Keratinocyte (primary cell): ENCODE data around the gene CHN2. TPM values are rescaled to one million over a fixed set of nuclear protein-coding genes. Genes with fewer than 3 reads are reported as not detected.

Experiments used
- DNase-seq: peaks from one replicate; pipeline ENCODE4 v3.0.0-alpha.2; 2011; ENCODE audit warnings: low read depth, missing footprints, low spot score
- FAIRE-seq: peaks from 2 replicates; lab custom pipeline; 2011; peaks lifted over from hg19 to GRCh38; lab: Jason Lieb, UNC
- H2AFZ ChIP-seq: 2 replicates; pipeline ENCODE4 v1.6.0; 2012; ENCODE audit warnings: low read length, control low read depth, inconsistent platforms; ENCODE audit not compliant: control insufficient read depth
- H3K27ac ChIP-seq: 2 replicates; pipeline ENCODE4 v1.5.1; 2011; ENCODE audit warnings: low read length; ENCODE audit not compliant: control insufficient read depth, insufficient read depth
- H3K27me3 ChIP-seq: 3 replicates; pipeline ENCODE4 v1.6.0; 2011; ENCODE audit warnings: low read length; ENCODE audit not compliant: control insufficient read depth, insufficient read depth; ENCODE audit errors: extremely low read depth
- H3K36me3 ChIP-seq, 2 experiments: 2 replicates in 1 of 2; 3 replicates in 1 of 2; pipeline ENCODE4 v1.5.1; 2011; ENCODE audit warnings: low read length in 2 of 2, mild to moderate bottlenecking in 1 of 2; ENCODE audit not compliant: control insufficient read depth in 2 of 2, insufficient read depth in 2 of 2; ENCODE audit errors: extremely low read depth in 1 of 2
- H3K4me1 ChIP-seq: 3 replicates; pipeline ENCODE4 v1.5.1; 2011; ENCODE audit warnings: low read length; ENCODE audit not compliant: control insufficient read depth, insufficient read depth; ENCODE audit errors: extremely low read depth
- H3K4me2 ChIP-seq: 3 replicates; pipeline ENCODE4 v1.6.0; 2011; ENCODE audit warnings: low read depth, low read length; ENCODE audit not compliant: control insufficient read depth, insufficient read depth; ENCODE audit errors: extremely low read depth
- H3K4me3 ChIP-seq, 3 experiments: fragments of 200-600 bp in 1 of 3; sonication (generic) in 1 of 3; 2 replicates in 2 of 3; 3 replicates in 1 of 3; pipeline ENCODE4 v1.5.1; 2011 to 2016; ENCODE audit warnings: low read length in 3 of 3, mild to moderate bottlenecking in 3 of 3, control low read depth in 2 of 3, inconsistent platforms in 1 of 3, low read depth in 1 of 3, mixed read lengths in 1 of 3, mixed run types in 1 of 3, moderate library complexity in 1 of 3; ENCODE audit not compliant: control insufficient read depth in 2 of 3, insufficient read depth in 2 of 3; ENCODE audit errors: extremely low read depth in 1 of 3
- H3K79me2 ChIP-seq: 2 replicates; pipeline ENCODE4 v1.6.0; 2012; ENCODE audit warnings: low read length; ENCODE audit not compliant: control insufficient read depth, insufficient read depth
- H3K9ac ChIP-seq: 3 replicates; pipeline ENCODE4 v1.6.0; 2011; ENCODE audit warnings: low read length; ENCODE audit not compliant: control insufficient read depth, insufficient read depth; ENCODE audit errors: extremely low read depth
- H3K9me1 ChIP-seq: 3 replicates; pipeline ENCODE4 v1.6.0; 2011; ENCODE audit warnings: low read length; ENCODE audit not compliant: control insufficient read depth, insufficient read depth; ENCODE audit errors: extremely low read depth
- H3K9me3 ChIP-seq: 2 replicates; pipeline ENCODE4 v1.5.1; 2012; ENCODE audit warnings: low read depth, low read length; ENCODE audit not compliant: control insufficient read depth
- H4K20me1 ChIP-seq: 3 replicates; pipeline ENCODE4 v1.6.0; 2011; ENCODE audit warnings: low read length; ENCODE audit not compliant: control insufficient read depth, insufficient read depth; ENCODE audit errors: extremely low read depth
- EZH2 ChIP-seq: IDR thresholded peaks from one replicate; pipeline ENCODE4 v1.6.1; 2012; ENCODE audit warnings: inconsistent platforms, mild to moderate bottlenecking, low read length, moderate library complexity
- dilution Hi-C: fragments of 300-500 bp; cut with MboI; formaldehyde crosslinking; loops from one replicate; pipeline ENCODE4 v1.7.0; 2020; ENCODE audit warnings: low sequenced_read_pairs; ENCODE audit not compliant: extremely low pct_ligation_motif_present
- polyA plus RNA-seq, 5 experiments: library from polyadenylated mRNA; depleted of rRNA in 3 of 5; stranded (reverse) in 3 of 5; stranded (forward) in 1 of 5; unstranded in 1 of 5; fragments of >200 nt; gene quantifications; 1 replicate in 1 of 5; 2 replicates in 3 of 5; 3 replicates in 1 of 5; pipeline versions ENCODE4 v1.2.1 to v1.2.3, GENCODE V29; 2011 to 2012; ENCODE audit warnings: missing spikeins in 2 of 5, low read depth in 1 of 5, low replicate concordance in 1 of 5
- TF ChIP-seq, protein P1 (sequence below), 3 experiments: IDR thresholded peaks in 1 of 3; conservative IDR thresholded peaks in 1 of 3; optimal IDR thresholded peaks in 1 of 3; 2 replicates in 2 of 3; 3 replicates in 1 of 3; pipeline versions ENCODE3 to v1.5.1; 2011; ENCODE audit warnings: low read length in 3 of 3, mild to moderate bottlenecking in 3 of 3, moderate library complexity in 2 of 3, control low read depth in 1 of 3, inconsistent platforms in 1 of 3; ENCODE audit not compliant: insufficient read depth in 2 of 3; ENCODE audit errors: extremely low read depth in 1 of 3

CHN2 gene
- polyA plus RNA-seq, 1 donor (not counting 4 experiments of a cell fraction or from before 2014, with no cell fraction given): 1.8 TPM

DNA sequence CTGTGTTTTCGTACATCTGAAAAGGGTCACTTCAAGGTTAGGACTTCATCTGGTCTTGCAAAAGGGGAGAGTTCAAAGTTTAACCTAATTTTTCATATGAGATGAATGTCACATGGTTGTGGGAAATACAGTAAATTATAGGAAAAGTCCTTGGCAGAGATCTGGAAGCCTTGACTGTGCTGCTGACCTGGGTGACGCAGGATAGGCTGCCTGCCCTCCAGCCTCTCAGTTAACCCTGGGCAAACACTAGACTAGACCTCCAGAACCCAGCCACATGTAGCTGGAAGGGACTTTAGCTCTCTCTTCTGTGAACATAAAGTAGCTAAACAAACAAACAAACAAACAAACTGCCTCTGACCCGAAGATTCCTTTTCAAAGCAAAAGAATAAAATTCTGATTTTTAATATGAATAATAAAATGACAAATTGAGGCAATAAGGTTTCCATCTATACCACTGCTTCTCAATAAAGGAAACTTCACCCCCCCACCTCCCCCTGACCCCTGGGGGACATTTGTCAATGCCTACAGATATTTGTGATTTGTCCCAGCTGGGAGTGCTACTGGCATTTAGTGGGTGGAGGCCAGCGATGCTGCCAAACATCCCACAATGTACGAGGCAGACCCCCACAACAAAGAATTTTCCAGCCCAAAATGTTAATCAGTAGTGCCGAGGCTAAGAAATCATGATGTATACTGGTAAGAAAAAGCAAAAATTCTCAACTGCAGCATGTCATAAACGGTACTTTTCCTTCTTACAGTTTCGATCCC is 293.8 kb downstream of the CHN2 start:
- H3K9me3 ChIP-seq: no peaks in the 10 kb centered on the region
- H3K4me2 ChIP-seq: peak overlapping the region; percentile 41
- FAIRE-seq (no peak), DNase-seq (no peak)
- H3K27ac ChIP-seq: peak overlapping the region; percentile 13
- no peak overlapping the region for H3K9ac ChIP-seq
- TF ChIP-seq, protein P1, sequence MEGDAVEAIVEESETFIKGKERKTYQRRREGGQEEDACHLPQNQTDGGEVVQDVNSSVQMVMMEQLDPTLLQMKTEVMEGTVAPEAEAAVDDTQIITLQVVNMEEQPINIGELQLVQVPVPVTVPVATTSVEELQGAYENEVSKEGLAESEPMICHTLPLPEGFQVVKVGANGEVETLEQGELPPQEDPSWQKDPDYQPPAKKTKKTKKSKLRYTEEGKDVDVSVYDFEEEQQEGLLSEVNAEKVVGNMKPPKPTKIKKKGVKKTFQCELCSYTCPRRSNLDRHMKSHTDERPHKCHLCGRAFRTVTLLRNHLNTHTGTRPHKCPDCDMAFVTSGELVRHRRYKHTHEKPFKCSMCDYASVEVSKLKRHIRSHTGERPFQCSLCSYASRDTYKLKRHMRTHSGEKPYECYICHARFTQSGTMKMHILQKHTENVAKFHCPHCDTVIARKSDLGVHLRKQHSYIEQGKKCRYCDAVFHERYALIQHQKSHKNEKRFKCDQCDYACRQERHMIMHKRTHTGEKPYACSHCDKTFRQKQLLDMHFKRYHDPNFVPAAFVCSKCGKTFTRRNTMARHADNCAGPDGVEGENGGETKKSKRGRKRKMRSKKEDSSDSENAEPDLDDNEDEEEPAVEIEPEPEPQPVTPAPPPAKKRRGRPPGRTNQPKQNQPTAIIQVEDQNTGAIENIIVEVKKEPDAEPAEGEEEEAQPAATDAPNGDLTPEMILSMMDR (optimal IDR thresholded peaks at IDR 0.05 in 1 of 3, IDR thresholded peaks at IDR 0.05 in 1 of 3, conservative IDR thresholded peaks at IDR 0.05 in 1 of 3; ENCODE audit: extremely low read depth in 1 of 3, insufficient read depth in 2 of 3, low read length in 3 of 3): no peak
- no peak for TF ChIP-seq EZH2
- no peak overlapping the region for H3K4me3 ChIP-seq
- dilution Hi-C loops: no loop called here
- H2AFZ ChIP-seq: peak overlapping the region; percentile 16
- no peaks in the 10 kb centered on the region for H3K79me2 ChIP-seq
- no peaks in the 10 kb centered on the region for H3K36me3 ChIP-seq
- no peaks in the 10 kb centered on the region for H4K20me1 ChIP-seq
- no peaks in the 10 kb centered on the region for H3K27me3 ChIP-seq
- H3K4me1 ChIP-seq: peaks cover 25% of the 10 kb centered on the region
- H3K9me1 ChIP-seq: no peaks in the 10 kb centered on the region

DNA sequence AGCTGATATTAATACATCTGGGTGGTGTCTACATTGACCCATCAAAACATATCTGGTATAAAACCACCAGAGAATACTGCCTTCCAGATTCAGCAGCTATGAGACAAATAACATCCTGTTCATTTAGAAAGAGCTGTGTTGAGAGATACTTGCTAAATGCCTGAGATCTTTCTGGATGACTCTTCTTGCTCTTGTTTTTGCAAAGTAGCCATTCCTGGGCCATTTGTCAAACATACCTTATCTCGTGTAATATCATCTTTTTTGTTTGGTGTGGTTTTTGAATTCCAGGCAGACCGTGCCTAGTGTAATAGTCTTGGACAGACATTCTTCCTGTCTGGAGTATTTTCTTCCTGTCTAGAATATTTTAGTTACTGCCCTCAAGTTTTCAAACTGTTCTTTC is 294.4 kb downstream of the CHN2 start:
- no peaks in the 10 kb centered on the region for H3K79me2 ChIP-seq
- dilution Hi-C loops: no loop called here
- DNase-seq (peak; percentile 32), FAIRE-seq (peak; percentile 89)
- peak overlapping the region; percentile 41 for H3K4me2 ChIP-seq
- peak overlapping the region; percentile 13 for H3K27ac ChIP-seq
- no peaks in the 10 kb centered on the region for H4K20me1 ChIP-seq
- H2AFZ ChIP-seq: peak overlapping the region; percentile 16
- H3K9me3 ChIP-seq: no peaks in the 10 kb centered on the region
- no peak overlapping the region for H3K4me3 ChIP-seq
- no peaks in the 10 kb centered on the region for H3K9me1 ChIP-seq
- no peak for TF ChIP-seq EZH2
- TF ChIP-seq, protein P1 (optimal IDR thresholded peaks at IDR 0.05 in 1 of 3, IDR thresholded peaks at IDR 0.05 in 1 of 3, conservative IDR thresholded peaks at IDR 0.05 in 1 of 3; ENCODE audit: extremely low read depth in 1 of 3, insufficient read depth in 2 of 3, low read length in 3 of 3): no peak
- no peaks in the 10 kb centered on the region for H3K27me3 ChIP-seq
- H3K9ac ChIP-seq: no peak overlapping the region
- H3K4me1 ChIP-seq: peaks cover 25% of the 10 kb centered on the region
- no peaks in the 10 kb centered on the region for H3K36me3 ChIP-seq
